Prostate gland (tissue), 2 donors: ENCODE results near the gene CRPPA. TPM values are rescaled to one million over a fixed set of nuclear protein-coding genes. Genes with fewer than 3 reads are reported as not detected.

Experiments
- DNase-seq: peaks from one replicate; pipeline ENCODE4 v3.0.0-alpha.2; 2019; ENCODE audit warnings: low spot score
- H3K27ac ChIP-seq, 2 donors: fragments of 200-600 bp; sonication (generic); 2 replicates each; pipeline ENCODE4 v1.5.1; 2017 to 2019
- H3K27me3 ChIP-seq: fragments of 200-600 bp; sonication (generic); replicated peaks from 2 replicates; pipeline ENCODE4 v1.5.1; 2019; ENCODE audit not compliant: insufficient read depth
- H3K36me3 ChIP-seq, 2 donors: fragments of 200-600 bp; sonication (generic); 1 replicate in 1 of 2; 2 replicates in 1 of 2; pipeline versions ENCODE4 v1.5.1 to v1.8.1; 2017 to 2019
- H3K4me1 ChIP-seq: fragments of 200-600 bp; sonication (generic); replicated peaks from 2 replicates; pipeline ENCODE4 v1.5.1; 2019
- H3K4me3 ChIP-seq, 2 donors: fragments of 200-600 bp; sonication (generic); 2 replicates each; pipeline ENCODE4 v1.5.1; 2017 to 2019
- H3K9me3 ChIP-seq: fragments of 200-600 bp; sonication (generic); 2 replicates; pipeline ENCODE4 v1.5.1; 2017
- CTCF ChIP-seq, 4 experiments: fragments of 200-600 bp in 2 of 4; fragments of 450-650 bp in 2 of 4; sonication (generic) in 2 of 4; IDR thresholded peaks; 1 replicate in 3 of 4; 2 replicates in 1 of 4; pipeline ENCODE4 v1.5.1; 2016 to 2019; ENCODE audit warnings: antibody characterized with exemption in 4 of 4, mild to moderate bottlenecking in 2 of 4, moderate library complexity in 2 of 4
- POLR2A ChIP-seq: fragments of 450-650 bp; IDR thresholded peaks from one replicate; pipeline ENCODE4 v1.6.1; 2016; ENCODE audit warnings: antibody characterized with exemption, mild to moderate bottlenecking
- POLR2AphosphoS5 ChIP-seq: sonication (generic); formaldehyde crosslinking; IDR thresholded peaks from one replicate; pipeline ENCODE4 v1.6.1; 2017; ENCODE audit warnings: antibody characterized with exemption
- WGBS: methylation state at CpG from one replicate; pipeline ENCODE4 v1.1.5; 2018; 5-methylcytosine and 5-hydroxymethylcytosine counted together
- intact Hi-C: fragments of 100-400 bp; cut with DNase I; formaldehyde crosslinking; loops from one replicate; pipeline ENCODE4 v1.14.2; 2022
- total RNA-seq, 2 donors: library from RNA; depleted of rRNA; stranded (reverse); fragments of >200 nt; gene quantifications; one replicate each; pipeline ENCODE4 v1.1.0, GENCODE V29; 2016

Gene CRPPA
- total RNA-seq, 2 donors from 2014 or later = 1.6 to 3.7 TPM

GRCh38 chr7:16423761-16424160 is 2.4 kb upstream of the CRPPA start:
- H3K4me3 ChIP-seq = no peak overlapping the region
- no peak overlapping the region for H3K27ac ChIP-seq
- no peaks in the 10 kb centered on the region for H3K36me3 ChIP-seq
- TF ChIP-seq CTCF (IDR thresholded peaks at IDR 0.05) = no peak
- no peak for TF ChIP-seq POLR2AphosphoS5
- TF ChIP-seq POLR2A = no peak
- H3K9me3 ChIP-seq = no peaks in the 10 kb centered on the region
- no peaks in the 10 kb centered on the region for H3K27me3 ChIP-seq
- DNase-seq = no peak
- intact Hi-C loops = loop anchor here (5.0 kb wide), 1 partner anchor 224 kb away; the partner anchor contains the start of genes ANKMY2 and BZW2
- WGBS = 87% methylated on average over 1 of the region's 1 CpG
- H3K4me1 ChIP-seq = no peaks in the 10 kb centered on the region

GRCh38 chr7:16422917-16423316 is 1.6 kb upstream of the CRPPA start:
- H3K27me3 ChIP-seq = no peaks in the 10 kb centered on the region
- H3K27ac ChIP-seq = no peak overlapping the region
- intact Hi-C loops = loop anchor here (5.0 kb wide), 1 partner anchor 224 kb away; the partner anchor contains the start of genes ANKMY2 and BZW2
- DNase-seq = no peak
- H3K36me3 ChIP-seq = no peaks in the 10 kb centered on the region
- H3K4me1 ChIP-seq = no peaks in the 10 kb centered on the region
- TF ChIP-seq POLR2AphosphoS5 (no peak), CTCF (IDR thresholded peaks at IDR 0.05) (no peak), POLR2A (no peak)
- no peaks in the 10 kb centered on the region for H3K9me3 ChIP-seq
- 93% methylated on average over 3 of the region's 3 CpGs for WGBS
- H3K4me3 ChIP-seq = no peak overlapping the region

- intact Hi-C loops = loop anchor here (5.0 kb wide), 1 partner anchor 225 kb away; the partner anchor contains the start of genes ANKMY2 and BZW2
- WGBS = 44% methylated on average over 1 of the region's 1 CpG
- no peak for DNase-seq
- Histone ChIP-seq H3K4me3 (no peak overlapping the region), H3K27me3 (no peaks in the 10 kb centered on the region), H3K36me3 (no peaks in the 10 kb centered on the region), H3K4me1 (no peaks in the 10 kb centered on the region), H3K27ac (peak overlapping the region; percentile 94), H3K9me3 (no peaks in the 10 kb centered on the region)
- TF ChIP-seq POLR2AphosphoS5 (no peak), CTCF (IDR thresholded peaks at IDR 0.05) (no peak), POLR2A (no peak)
Observed at GRCh38 chr7:16422103-16422435, 731 bp upstream of the CRPPA start.

GRCh38 chr7:16420649-16421332 is 547 bp downstream of the CRPPA start:
- Histone ChIP-seq H3K36me3 (no peaks in the 10 kb centered on the region), H3K27me3 (no peaks in the 10 kb centered on the region), H3K4me1 (no peaks in the 10 kb centered on the region), H3K9me3 (no peaks in the 10 kb centered on the region), H3K27ac (peak overlapping the region; percentile 94), H3K4me3 (peak overlapping the region; percentile 51 to 54)
- peak; percentile 84 for DNase-seq
- TF ChIP-seq POLR2AphosphoS5 (peak; percentile 84), CTCF (IDR thresholded peaks at IDR 0.05) (peak in 1 of 4 experiments; percentile 38), POLR2A (peak; percentile 83)
- intact Hi-C loops = loop anchor here (5.0 kb wide), 1 partner anchor 227 kb away; the partner anchor contains the start of genes ANKMY2 and BZW2
- WGBS = under 1% methylated on average over 38 of the region's 56 CpGs

- Histone ChIP-seq H3K4me1 (no peaks in the 10 kb centered on the region), H3K4me3 (peak overlapping the region; percentile 51 to 54), H3K27ac (peak overlapping the region; percentile 94), H3K27me3 (no peaks in the 10 kb centered on the region), H3K9me3 (no peaks in the 10 kb centered on the region), H3K36me3 (no peaks in the 10 kb centered on the region)
- no peak for DNase-seq
- intact Hi-C loops = loop anchor here (5.0 kb wide), 1 partner anchor 227 kb away; the partner anchor contains the start of genes ANKMY2 and BZW2
- WGBS = 1% methylated on average over 3 of the region's 3 CpGs
- TF ChIP-seq CTCF (IDR thresholded peaks at IDR 0.05) (no peak), POLR2A (no peak), POLR2AphosphoS5 (no peak)
Observed at GRCh38 chr7:16420329-16420648, 1.0 kb downstream of the CRPPA start.
